Measurements from ENCODE around the gene FUT3.

DNA sequence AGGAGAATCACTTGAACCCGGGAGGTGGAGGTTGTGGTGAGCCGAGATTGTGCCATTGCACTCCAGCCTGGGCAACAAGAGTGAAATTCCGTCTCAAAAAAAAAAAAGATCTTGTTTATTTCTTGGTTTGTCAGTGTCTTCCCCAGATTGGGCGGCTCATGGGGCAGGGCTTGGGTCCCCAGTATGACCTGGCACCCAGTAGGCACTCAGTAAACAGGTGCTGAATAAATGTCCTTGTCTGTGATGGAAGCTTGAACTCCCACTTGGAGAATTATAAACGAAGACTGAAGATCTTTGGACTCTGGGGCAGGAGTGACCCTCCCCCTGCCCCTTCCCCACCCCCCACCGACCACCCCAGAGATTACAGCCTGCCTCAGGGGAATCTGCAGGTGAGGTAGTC is 28.9 kb upstream of the FUT3 start:
- no peak for TF ChIP-seq EZH2 (IDR thresholded peaks at IDR 0.05; ENCODE audit: low read length, missing control alignments)
- TF ChIP-seq, protein P1, sequence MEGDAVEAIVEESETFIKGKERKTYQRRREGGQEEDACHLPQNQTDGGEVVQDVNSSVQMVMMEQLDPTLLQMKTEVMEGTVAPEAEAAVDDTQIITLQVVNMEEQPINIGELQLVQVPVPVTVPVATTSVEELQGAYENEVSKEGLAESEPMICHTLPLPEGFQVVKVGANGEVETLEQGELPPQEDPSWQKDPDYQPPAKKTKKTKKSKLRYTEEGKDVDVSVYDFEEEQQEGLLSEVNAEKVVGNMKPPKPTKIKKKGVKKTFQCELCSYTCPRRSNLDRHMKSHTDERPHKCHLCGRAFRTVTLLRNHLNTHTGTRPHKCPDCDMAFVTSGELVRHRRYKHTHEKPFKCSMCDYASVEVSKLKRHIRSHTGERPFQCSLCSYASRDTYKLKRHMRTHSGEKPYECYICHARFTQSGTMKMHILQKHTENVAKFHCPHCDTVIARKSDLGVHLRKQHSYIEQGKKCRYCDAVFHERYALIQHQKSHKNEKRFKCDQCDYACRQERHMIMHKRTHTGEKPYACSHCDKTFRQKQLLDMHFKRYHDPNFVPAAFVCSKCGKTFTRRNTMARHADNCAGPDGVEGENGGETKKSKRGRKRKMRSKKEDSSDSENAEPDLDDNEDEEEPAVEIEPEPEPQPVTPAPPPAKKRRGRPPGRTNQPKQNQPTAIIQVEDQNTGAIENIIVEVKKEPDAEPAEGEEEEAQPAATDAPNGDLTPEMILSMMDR (conservative IDR thresholded peaks at IDR 0.05 in 1 of 2, IDR thresholded peaks at IDR 0.05 in 1 of 2; ENCODE audit: low read depth in 1 of 2, low read length in 2 of 2): no peak
